Ovary (tissue), 3 donors: ENCODE data around the gene NFIA.

Source experiments
- CTCF ChIP-seq, 3 donors: fragments of 450-650 bp in 2 of 3; fragments of 200-600 bp in 1 of 3; IDR thresholded peaks; one replicate each; pipeline versions ENCODE4 v1.5.1 to v1.8.0; 2016 to 2022; ENCODE audit warnings: antibody characterized with exemption in 3 of 3, mild to moderate bottlenecking in 1 of 3
- EP300 ChIP-seq: sonication (generic); formaldehyde crosslinking; IDR thresholded peaks from one replicate; pipeline ENCODE4 v1.6.1; 2017; ENCODE audit warnings: antibody characterized with exemption
- POLR2A ChIP-seq: fragments of 450-650 bp; IDR thresholded peaks from one replicate; pipeline ENCODE4 v1.6.1; 2017; ENCODE audit warnings: antibody characterized with exemption, mild to moderate bottlenecking, moderate library complexity
- donor health status: DM: no; HTN: no; CAD: no.

DNA sequence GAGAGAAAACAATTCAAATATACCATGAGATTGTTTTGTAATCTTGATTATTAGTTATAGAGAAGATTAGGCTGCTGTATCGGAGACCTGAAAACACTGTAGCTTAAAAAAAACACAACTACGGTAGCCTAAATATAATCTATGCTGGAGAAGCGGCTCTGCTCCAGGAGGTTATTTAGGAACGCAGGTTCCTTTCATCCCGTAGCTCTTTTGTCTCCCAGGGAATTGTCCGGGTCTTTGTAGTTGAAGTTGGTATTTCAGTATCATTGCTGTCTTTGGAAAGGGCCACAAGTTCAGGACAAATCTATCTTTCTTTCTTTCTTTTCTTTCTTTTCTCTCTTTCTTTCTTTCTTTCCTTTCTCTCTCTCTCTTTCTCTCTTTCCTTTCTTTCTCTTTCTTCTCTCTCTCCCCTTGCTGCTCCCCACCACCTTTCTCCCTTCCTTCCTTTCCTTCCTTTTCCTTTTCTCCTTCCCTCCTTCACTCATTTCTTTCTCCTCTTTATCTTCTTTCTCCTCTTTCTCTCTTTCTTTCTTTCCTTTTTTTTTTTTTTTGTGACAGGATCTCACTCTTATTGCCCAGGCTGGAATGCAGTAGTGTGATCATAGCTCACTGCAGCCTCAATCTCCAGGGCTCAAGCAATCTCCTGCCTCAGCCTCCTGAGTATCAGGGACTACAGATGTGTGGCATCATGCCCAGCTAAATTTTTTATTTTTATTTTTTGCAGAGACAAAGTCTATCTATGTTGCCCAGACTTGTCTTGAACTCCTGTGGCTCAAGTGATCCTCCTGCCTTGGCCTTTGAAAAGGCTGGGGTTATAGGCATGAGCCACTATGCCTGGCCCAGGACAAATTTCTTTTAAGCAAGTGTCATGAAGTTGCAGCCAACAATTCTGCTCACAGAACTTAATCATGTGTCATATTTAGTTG is 10.9 kb upstream of the NFIA start:
- no peak for TF ChIP-seq POLR2A
- no peak for TF ChIP-seq CTCF (IDR thresholded peaks at IDR 0.05)
- no peak for TF ChIP-seq EP300
